Brain microvascular endothelial cell (primary cell): ENCODE measurements around the gene MPND.

Experiments used
- DNase-seq: peaks from one replicate; pipeline ENCODE4 v3.0.0-alpha.2; 2020
- H3K27ac ChIP-seq: fragments of 250-450 bp; sonication (Bioruptor Pico); 2 replicates; pipeline ENCODE4 v1.5.1; 2020; ENCODE audit warnings: mild to moderate bottlenecking, moderate library complexity
- H3K27me3 ChIP-seq: fragments of 250-450 bp; sonication (Bioruptor Pico); replicated peaks from 2 replicates; pipeline ENCODE4 v1.5.1; 2020; ENCODE audit warnings: mild to moderate bottlenecking
- H3K36me3 ChIP-seq: fragments of 250-450 bp; sonication (Bioruptor Pico); replicated peaks from 2 replicates; pipeline ENCODE4 v1.5.1; 2020; ENCODE audit warnings: mild to moderate bottlenecking
- H3K4me3 ChIP-seq: 2 replicates; pipeline ENCODE4 v1.5.1; 2011; ENCODE audit warnings: low read depth, mild to moderate bottlenecking, control low read depth, low read length, moderate library complexity
- CTCF ChIP-seq: IDR thresholded peaks from 2 replicates; pipeline ENCODE4 v1.5.1; 2011; ENCODE audit warnings: low read depth, mild to moderate bottlenecking, moderate library complexity, low read length, control low read depth, inconsistent platforms; ENCODE audit errors: missing control alignments
- in situ Hi-C: cut with HindIII; loops from 2 replicates; pipeline ENCODE4 v1.10.0; 2017; ENCODE audit warnings: low sequenced_read_pairs, low pct_ligation_motif_present

The MPND gene

GRCh38 chr19:4318460-4318859, 24.9 kb upstream of the MPND start:
- Histone ChIP-seq H3K36me3 (peaks cover 4% of the 10 kb centered on the region), H3K4me3 (no peak overlapping the region), H3K27me3 (no peaks in the 10 kb centered on the region), H3K27ac (no peak overlapping the region)
- in situ Hi-C loops = no loop called here
- TF ChIP-seq CTCF = no peak
- no peak for DNase-seq

GRCh38 chr19:4319067-4319718, 24.2 kb upstream of the MPND start:
- in situ Hi-C loops = no loop called here
- Histone ChIP-seq H3K27me3 (no peaks in the 10 kb centered on the region), H3K4me3 (no peak overlapping the region), H3K27ac (no peak overlapping the region), H3K36me3 (peaks cover 4% of the 10 kb centered on the region)
- TF ChIP-seq CTCF = no peak
- DNase-seq = no peak

- Histone ChIP-seq H3K27ac (no peak overlapping the region), H3K36me3 (peaks cover 4% of the 10 kb centered on the region), H3K4me3 (no peak overlapping the region), H3K27me3 (no peaks in the 10 kb centered on the region)
- DNase-seq = no peak
- in situ Hi-C loops = no loop called here
- TF ChIP-seq CTCF = no peak
Observed at GRCh38 chr19:4320419-4320818, 22.9 kb upstream of the MPND start.

- in situ Hi-C loops = no loop called here
- Histone ChIP-seq H3K27me3 (no peaks in the 10 kb centered on the region), H3K4me3 (no peak overlapping the region), H3K36me3 (peaks cover 2% of the 10 kb centered on the region), H3K27ac (no peak overlapping the region)
- no peak for DNase-seq
- no peak for TF ChIP-seq CTCF
Observed at GRCh38 chr19:4322942-4323665, 20.3 kb upstream of the MPND start.

- no peak for TF ChIP-seq CTCF
- no peaks in the 10 kb centered on the region for H3K27me3 ChIP-seq
- no peak overlapping the region for H3K27ac ChIP-seq
- in situ Hi-C loops = no loop called here
- no peaks in the 10 kb centered on the region for H3K36me3 ChIP-seq
- H3K4me3 ChIP-seq = no peak overlapping the region
- no peak for DNase-seq
Observed at GRCh38 chr19:4323692-4324091, 19.7 kb upstream of the MPND start.

GRCh38 chr19:4324228-4324627, 19.1 kb upstream of the MPND start:
- Histone ChIP-seq H3K4me3 (no peak overlapping the region), H3K27me3 (no peaks in the 10 kb centered on the region), H3K36me3 (no peaks in the 10 kb centered on the region), H3K27ac (no peak overlapping the region)
- DNase-seq = no peak
- no peak for TF ChIP-seq CTCF
- in situ Hi-C loops = no loop called here
